Measurements from ENCODE around the gene BRF1.
A peak's percentile ranks its signal among the peaks of the same experiment; 100 is the strongest.

- TF ChIP-seq, protein P1, sequence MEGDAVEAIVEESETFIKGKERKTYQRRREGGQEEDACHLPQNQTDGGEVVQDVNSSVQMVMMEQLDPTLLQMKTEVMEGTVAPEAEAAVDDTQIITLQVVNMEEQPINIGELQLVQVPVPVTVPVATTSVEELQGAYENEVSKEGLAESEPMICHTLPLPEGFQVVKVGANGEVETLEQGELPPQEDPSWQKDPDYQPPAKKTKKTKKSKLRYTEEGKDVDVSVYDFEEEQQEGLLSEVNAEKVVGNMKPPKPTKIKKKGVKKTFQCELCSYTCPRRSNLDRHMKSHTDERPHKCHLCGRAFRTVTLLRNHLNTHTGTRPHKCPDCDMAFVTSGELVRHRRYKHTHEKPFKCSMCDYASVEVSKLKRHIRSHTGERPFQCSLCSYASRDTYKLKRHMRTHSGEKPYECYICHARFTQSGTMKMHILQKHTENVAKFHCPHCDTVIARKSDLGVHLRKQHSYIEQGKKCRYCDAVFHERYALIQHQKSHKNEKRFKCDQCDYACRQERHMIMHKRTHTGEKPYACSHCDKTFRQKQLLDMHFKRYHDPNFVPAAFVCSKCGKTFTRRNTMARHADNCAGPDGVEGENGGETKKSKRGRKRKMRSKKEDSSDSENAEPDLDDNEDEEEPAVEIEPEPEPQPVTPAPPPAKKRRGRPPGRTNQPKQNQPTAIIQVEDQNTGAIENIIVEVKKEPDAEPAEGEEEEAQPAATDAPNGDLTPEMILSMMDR (IDR thresholded peaks at IDR 0.05), result no peak
- TF ChIP-seq EZH2 (IDR thresholded peaks at IDR 0.05), result peak; percentile 54
Measured at GRCh38 chr14:105315211-105315721, 14.5 kb upstream of the BRF1 start.
